HepG2 (cell line): ENCODE data around the gene TUBGCP4. TPM values are rescaled to one million over a fixed set of nuclear protein-coding genes. Genes with fewer than 3 reads are reported as not detected.

Experiments
- ATF5 ChIP-seq: sonication (generic); formaldehyde crosslinking; IDR thresholded peaks from 2 replicates; pipeline ENCODE4 v1.4.0; 2020; ENCODE audit warnings: mild to moderate bottlenecking, low read depth, missing genetic modification reagents
- GATAD1 ChIP-seq: IDR thresholded peaks from 2 replicates; pipeline ENCODE4 v1.6.1; 2016; ENCODE audit warnings: missing genetic modification reagents, missing compliant biosample characterization
- GZF1 ChIP-seq: sonication (generic); formaldehyde crosslinking; IDR thresholded peaks from 2 replicates; pipeline ENCODE4 v1.5.1; 2020; ENCODE audit warnings: mild to moderate bottlenecking, missing genetic modification reagents
- IRF1 ChIP-seq: sonication (generic); formaldehyde crosslinking; IDR thresholded peaks from 2 replicates; pipeline ENCODE4 v1.4.0; 2020; ENCODE audit warnings: low read depth, mild to moderate bottlenecking, missing genetic modification reagents
- MXD1 ChIP-seq: sonication (generic); formaldehyde crosslinking; IDR thresholded peaks from 2 replicates; pipeline ENCODE4 v1.4.0; 2020; ENCODE audit warnings: mild to moderate bottlenecking, missing genetic modification reagents
- NAIF1 ChIP-seq: sonication (generic); formaldehyde crosslinking; IDR thresholded peaks from 2 replicates; pipeline ENCODE4 v1.5.0; 2020; ENCODE audit warnings: mild to moderate bottlenecking, missing genetic modification reagents, borderline replicate concordance
- NFIB ChIP-seq: sonication (generic); formaldehyde crosslinking; IDR thresholded peaks from 2 replicates; pipeline ENCODE4 v1.9.0; 2021; ENCODE audit warnings: missing genetic modification reagents, mild to moderate bottlenecking, borderline replicate concordance
- NFIC ChIP-seq: IDR thresholded peaks from 2 replicates; pipeline ENCODE4 v1.6.1; 2012; ENCODE audit warnings: mild to moderate bottlenecking, low read length, inconsistent platforms
- NONO ChIP-seq, 2 experiments: fragments of 450-650 bp in 1 of 2; sonication (generic) in 1 of 2; formaldehyde crosslinking in 1 of 2; IDR thresholded peaks in 1 of 2; conservative IDR thresholded peaks in 1 of 2; 2 replicates each; pipeline versions ENCODE4 v1.6.1 to v1.8.0; 2017 to 2022; ENCODE audit warnings: mild to moderate bottlenecking in 1 of 2, missing genetic modification reagents in 1 of 2, moderate library complexity in 1 of 2
- PLSCR1 ChIP-seq: sonication (generic); formaldehyde crosslinking; IDR thresholded peaks from 2 replicates; pipeline ENCODE4 v1.5.0; 2020; ENCODE audit warnings: missing genetic modification reagents, mild to moderate bottlenecking, borderline replicate concordance
- RFXAP ChIP-seq: sonication (generic); formaldehyde crosslinking; IDR thresholded peaks from 2 replicates; pipeline ENCODE4 v1.4.0; 2020; ENCODE audit warnings: missing genetic modification reagents, borderline replicate concordance
- SCMH1 ChIP-seq: sonication (generic); formaldehyde crosslinking; IDR thresholded peaks from 2 replicates; pipeline ENCODE4 v1.9.0; 2021; ENCODE audit warnings: missing genetic modification reagents, mild to moderate bottlenecking, borderline replicate concordance
- SNAPC4 ChIP-seq: sonication (generic); formaldehyde crosslinking; IDR thresholded peaks from 2 replicates; pipeline ENCODE4 v1.4.0; 2020; ENCODE audit warnings: mild to moderate bottlenecking, missing genetic modification reagents
- SOX5 ChIP-seq: IDR thresholded peaks from 2 replicates; pipeline ENCODE4 v1.6.1; 2016; ENCODE audit warnings: borderline replicate concordance
- TCF12 ChIP-seq, 2 experiments: fragments of 450-650 bp in 1 of 2; sonication (generic) in 1 of 2; formaldehyde crosslinking in 1 of 2; IDR thresholded peaks; 2 replicates each; pipeline versions ENCODE4 v1.6.1 to v1.8.0; 2017 to 2022; ENCODE audit warnings: antibody characterized with exemption in 1 of 2, mild to moderate bottlenecking in 1 of 2, missing genetic modification reagents in 1 of 2, moderate library complexity in 1 of 2
- ZNF260 ChIP-seq: sonication (generic); formaldehyde crosslinking; IDR thresholded peaks from 2 replicates; pipeline ENCODE4 v1.4.0; 2020; ENCODE audit warnings: missing genetic modification reagents, low read depth, mild to moderate bottlenecking, borderline replicate concordance
- ZNF496 ChIP-seq: sonication (generic); formaldehyde crosslinking; IDR thresholded peaks from 2 replicates; pipeline ENCODE4 v1.8.1; 2023; ENCODE audit warnings: mild to moderate bottlenecking, moderate library complexity, missing genetic modification reagents; ENCODE audit not compliant: insufficient replicate concordance
- ZNF841 ChIP-seq: sonication (generic); formaldehyde crosslinking; IDR thresholded peaks from 2 replicates; pipeline ENCODE4 v1.8.1; 2023; ENCODE audit warnings: missing genetic modification reagents, borderline replicate concordance
- polyA plus RNA-seq, 8 experiments: library from polyadenylated mRNA; depleted of rRNA in 3 of 8; stranded (reverse) in 7 of 8; unstranded in 1 of 8; fragments of >200 nt; fragmentation: Illumina TruSeq in 4 of 8; extraction: Trizol in 4 of 8; gene quantifications; 2 replicates each; pipeline versions ENCODE4 v1.2.1 to v1.2.3, GENCODE V29; 2011 to 2016; ENCODE audit warnings: low read depth in 4 of 8, missing spikeins in 1 of 8, mixed read lengths in 1 of 8; ENCODE audit not compliant: insufficient read depth in 1 of 8
- total RNA-seq, 5 experiments: library from RNA; depleted of rRNA; stranded (reverse); fragments of >200 nt; fragmentation: Illumina TruSeq; extraction: Trizol; gene quantifications; 2 replicates each; pipeline ENCODE4 v1.2.3, GENCODE V29; 2016; ENCODE audit warnings: low read depth in 1 of 5

The TUBGCP4 gene
- total and polyA plus RNA-seq, 2 of the 13 experiments (the other 11 are each of a cell fraction or from before 2014, with no cell fraction given) = 15.0 to 20.5 TPM

- TF ChIP-seq SNAPC4 (CRISPR knock-in tag) = peak; percentile 42; the same call in 1 of the 2 replicates
- TF ChIP-seq GATAD1 (CRISPR knock-in tag) = peak; percentile 83
- no peak for TF ChIP-seq ZNF260 (CRISPR knock-in tag)
- TF ChIP-seq NFIC = no peak
- no peak for TF ChIP-seq ZNF496 (CRISPR knock-in tag)
- TF ChIP-seq NONO (IDR thresholded peaks at IDR 0.05) = no peak
- TF ChIP-seq NONO (CRISPR knock-in tag; conservative IDR thresholded peaks at IDR 0.05) = peak; percentile 97
- no peak for TF ChIP-seq RFXAP (CRISPR knock-in tag)
- TF ChIP-seq SOX5 (CRISPR knock-in tag) = no peak
- no peak for TF ChIP-seq NAIF1 (CRISPR knock-in tag)
- TF ChIP-seq NFIB (CRISPR knock-in tag) = no peak
- TF ChIP-seq IRF1 = no peak
- TF ChIP-seq MXD1 (CRISPR knock-in tag) = peak; percentile 65; the same call in 1 of the 2 replicates
- no peak for TF ChIP-seq PLSCR1 (CRISPR knock-in tag)
- TF ChIP-seq SCMH1 = no peak
- TF ChIP-seq ATF5 (CRISPR knock-in tag) = no peak
- TF ChIP-seq TCF12 (IDR thresholded peaks at IDR 0.05) = no peak
- no peak for TF ChIP-seq TCF12 (CRISPR knock-in tag; IDR thresholded peaks at IDR 0.05)
- TF ChIP-seq ZNF841 (CRISPR knock-in tag) = no peak
- peak; percentile 45; the same call in 1 of the 2 replicates for TF ChIP-seq GZF1 (CRISPR knock-in tag)
Observed at GRCh38 chr15:43370975-43371974, at the start of gene TUBGCP4, which contains the start of gene ZSCAN29 (continued).
